HG03460 (cell line): ENCODE data around the gene TCEA3.

Experiments
- ATAC-seq: cut with Tn5 transposase; IDR thresholded peaks from one replicate; pipeline ENCODE4 v1.9.1; 2021; ENCODE audit not compliant: unreplicated experiment

The TCEA3 gene

DNA sequence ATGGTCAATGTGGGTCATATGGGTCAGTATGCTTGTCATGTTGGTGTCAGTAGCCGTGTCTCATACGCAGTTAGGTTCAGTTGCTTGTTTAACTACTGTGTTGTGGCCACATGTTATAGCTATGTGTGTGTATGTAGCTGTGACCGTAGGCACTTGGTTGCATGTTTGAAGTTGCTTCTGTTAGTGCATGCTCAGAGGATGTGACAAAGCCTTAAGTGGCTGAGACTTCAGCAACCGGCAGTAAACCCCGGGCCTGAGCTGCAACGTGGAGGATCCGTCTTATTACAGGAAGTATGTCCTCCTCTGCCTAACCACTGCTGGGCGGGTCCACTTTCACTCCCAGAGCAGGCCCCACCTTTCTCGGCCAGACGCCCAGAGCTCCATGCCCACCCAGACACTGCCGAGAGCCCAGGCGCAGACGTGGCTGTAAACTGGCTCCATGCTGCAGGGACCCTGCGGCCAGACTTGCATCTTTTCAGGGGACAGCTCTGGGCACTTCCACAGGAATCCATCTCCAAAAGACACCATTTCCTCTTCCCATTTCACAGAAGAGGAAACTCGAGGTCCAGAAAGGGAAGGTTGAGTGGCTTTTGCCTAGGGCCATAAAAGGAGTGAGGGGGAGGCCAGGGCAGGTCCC is 2.2 kb downstream of the TCEA3 start:
- no peak for ATAC-seq

DNA sequence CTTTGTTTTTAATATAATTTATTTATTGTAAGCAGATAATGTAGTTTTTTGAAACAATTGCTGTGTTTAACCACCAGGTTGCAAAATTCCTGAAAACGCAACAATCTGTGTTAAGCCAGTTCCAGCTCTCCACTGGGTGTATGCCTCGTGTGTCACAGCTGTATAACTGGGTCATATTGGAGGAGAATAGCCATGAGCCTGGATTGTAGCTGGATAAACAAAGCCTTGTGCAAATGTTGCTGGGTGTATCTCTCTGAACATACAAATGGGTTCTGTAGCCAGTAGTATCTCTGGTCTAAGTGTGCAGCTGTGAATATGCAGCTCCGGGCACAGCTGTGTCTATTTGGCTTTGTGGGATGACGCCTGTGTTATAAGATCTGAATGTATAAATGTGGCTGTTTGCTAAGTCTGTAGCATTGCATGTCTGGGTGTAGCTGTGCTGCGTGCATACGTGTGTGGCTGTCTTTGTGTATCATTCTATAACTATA is 2.8 kb downstream of the TCEA3 start:
- ATAC-seq = no peak

DNA sequence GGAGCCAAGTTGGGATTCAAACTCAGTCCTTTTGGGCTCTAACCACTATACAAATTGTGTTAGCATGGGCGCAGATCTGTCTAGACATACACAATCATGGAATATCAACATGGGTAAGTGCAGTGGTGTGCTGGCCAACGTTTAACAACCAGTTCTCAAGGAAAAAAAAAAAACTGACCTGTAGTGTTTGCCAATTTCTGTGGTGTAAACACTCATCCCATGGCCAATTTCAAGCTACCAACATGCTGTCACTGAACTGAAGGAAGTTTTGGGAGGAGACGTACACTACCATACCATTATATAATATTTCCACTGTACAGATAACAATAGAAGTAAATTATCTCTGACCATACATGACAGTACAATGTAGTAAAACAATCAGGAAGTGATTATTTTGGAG is 3.2 kb downstream of the TCEA3 start:
- no peak for ATAC-seq

DNA sequence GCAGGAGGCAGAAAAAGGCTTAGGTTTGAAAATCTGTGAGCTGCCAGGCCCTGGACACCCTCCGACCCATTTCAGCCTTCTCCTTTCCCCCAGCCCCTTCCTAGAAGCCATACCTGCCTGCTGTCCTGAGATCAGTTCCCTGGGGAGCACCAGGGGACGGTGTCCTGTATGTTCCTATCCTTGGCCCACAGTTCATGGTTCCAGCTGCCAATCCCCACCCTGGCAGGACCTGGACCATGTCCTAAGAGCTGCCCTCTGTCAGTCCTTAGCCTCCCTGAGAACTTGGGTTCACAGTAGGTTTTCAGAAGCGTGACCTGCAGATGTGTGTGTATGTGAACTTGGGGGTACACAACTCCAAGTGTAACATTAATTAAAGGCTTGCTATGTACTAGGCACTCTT is 3.8 kb downstream of the TCEA3 start:
- ATAC-seq = no peak

DNA sequence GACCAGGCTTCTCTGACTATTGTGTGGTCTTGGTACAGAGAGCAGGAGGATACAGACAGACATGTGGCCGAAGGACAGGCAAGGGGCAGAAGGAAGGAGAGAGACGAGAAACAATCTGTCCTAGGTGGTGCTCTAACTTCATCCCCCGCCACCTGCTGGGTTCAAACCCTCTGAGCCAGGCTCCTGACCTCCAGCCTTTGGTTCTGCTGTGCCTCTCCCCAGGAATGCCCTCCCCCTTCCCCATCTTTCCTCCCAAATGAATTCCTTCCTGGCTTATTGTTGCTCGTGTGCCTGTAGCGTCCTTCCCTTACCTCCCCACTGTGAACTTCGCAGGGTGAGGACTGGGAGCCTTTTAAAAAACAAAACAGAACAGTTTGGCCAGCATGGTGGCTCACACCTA is 5.4 kb downstream of the TCEA3 start:
- ATAC-seq = no peak

DNA sequence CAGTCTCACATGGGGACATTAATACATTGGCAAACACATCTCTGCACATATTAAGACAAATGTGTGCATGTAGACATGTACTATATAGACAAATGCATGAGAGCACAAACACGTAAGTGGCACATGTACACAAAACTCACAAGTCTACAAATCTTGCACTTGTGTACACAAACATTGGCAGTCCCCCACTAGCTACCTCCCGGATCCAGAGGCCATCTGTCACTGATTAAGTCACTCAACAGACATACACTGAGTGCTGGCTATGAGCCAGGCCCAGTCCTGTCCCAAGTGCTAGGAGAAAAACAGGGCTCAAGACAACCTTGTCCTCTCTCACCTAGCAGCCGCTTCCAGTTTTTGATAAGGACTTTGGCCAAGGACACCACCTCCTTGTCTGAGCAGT is 7.0 kb downstream of the TCEA3 start:
- ATAC-seq = no peak

DNA sequence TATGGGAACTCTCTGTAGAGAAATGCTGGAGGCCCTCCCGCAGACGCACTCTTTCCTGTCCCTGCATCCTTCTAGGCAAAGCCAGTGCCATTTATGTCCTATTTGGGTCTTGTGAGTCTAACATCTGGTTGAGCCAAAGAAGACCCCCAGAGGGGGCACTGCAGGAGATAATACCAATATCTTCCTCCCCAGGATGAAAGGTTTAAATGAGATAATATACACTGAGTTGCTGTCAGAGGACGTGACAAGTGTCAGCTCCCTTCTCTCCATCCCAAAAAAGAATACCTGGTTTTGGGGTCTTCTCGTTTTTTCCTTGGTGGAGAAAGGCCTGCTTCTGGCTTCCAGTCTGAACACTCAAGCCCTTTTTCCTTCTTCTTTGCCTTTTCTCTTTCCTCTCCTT is 7.6 kb downstream of the TCEA3 start:
- no peak for ATAC-seq

DNA sequence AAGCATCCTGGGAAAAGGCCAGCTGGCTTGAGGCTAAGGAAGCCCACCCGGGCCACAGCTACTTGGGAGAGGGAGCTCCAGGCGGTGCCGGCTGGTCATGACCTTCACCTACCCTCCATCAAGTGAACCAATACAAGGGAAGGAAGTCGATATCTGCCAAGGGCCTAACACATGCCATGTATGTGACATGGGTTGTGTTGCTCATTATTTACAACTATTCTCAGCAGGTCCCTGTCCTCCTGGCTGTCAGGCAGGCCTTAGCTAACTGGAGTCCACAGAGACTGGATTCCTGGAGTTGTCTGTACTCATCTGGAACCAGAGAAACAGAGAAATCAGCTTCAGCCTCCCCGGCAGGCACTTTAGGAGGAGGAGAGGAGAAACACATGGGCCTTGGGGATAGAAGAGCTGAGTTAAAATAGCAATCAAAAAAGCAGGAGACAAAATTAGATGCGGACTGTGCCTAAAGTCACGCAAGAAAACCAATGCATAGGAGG is 15.7 kb downstream of the TCEA3 start:
- no peak for ATAC-seq

DNA sequence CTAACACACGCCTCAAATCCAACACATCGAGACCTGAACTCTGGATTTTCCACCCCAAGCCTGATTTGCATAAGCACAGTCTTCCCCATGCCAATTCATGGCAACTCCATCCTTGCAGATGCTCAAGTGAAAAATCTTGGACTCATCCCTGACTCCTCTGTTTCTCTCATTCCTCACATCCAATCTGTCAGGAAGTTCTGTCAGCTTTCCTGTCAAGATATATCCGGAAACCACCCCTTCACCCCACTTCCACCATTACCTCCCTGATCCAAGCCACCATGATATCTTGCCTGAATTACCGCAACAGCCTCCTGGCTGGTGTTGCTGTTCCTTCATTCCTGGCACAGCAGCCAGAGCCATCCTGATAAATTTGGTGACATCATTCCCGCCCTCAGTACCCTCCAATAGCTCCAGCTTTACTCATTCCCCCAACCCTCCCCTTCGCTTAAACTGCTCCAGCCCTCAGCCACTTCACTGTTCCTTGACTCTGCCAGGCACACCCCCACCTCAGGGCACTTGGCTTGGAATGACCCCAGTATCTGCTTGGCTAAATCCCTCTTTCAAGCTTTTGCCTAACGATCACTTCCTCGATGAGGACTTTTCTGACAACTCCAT is 17.4 kb downstream of the TCEA3 start:
- no peak for ATAC-seq

DNA sequence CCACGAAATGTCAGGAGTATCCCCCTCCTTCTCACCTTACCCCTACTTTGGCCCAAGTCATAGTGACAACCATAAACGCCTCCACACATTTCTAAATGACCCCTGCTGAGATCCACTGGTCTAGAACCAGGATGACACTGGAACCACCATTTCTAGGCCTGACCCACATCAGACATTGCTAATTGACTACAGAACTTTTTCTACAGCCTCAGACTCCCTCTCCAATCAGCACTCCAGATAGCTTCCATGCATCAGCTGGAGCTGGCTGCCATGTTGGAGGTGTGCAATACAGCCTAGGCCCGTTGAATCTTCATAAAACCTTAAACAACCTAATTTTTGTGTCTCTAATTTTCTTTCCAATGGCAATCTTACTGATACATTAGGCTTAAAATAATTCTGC is 18.6 kb downstream of the TCEA3 start:
- ATAC-seq = no peak

DNA sequence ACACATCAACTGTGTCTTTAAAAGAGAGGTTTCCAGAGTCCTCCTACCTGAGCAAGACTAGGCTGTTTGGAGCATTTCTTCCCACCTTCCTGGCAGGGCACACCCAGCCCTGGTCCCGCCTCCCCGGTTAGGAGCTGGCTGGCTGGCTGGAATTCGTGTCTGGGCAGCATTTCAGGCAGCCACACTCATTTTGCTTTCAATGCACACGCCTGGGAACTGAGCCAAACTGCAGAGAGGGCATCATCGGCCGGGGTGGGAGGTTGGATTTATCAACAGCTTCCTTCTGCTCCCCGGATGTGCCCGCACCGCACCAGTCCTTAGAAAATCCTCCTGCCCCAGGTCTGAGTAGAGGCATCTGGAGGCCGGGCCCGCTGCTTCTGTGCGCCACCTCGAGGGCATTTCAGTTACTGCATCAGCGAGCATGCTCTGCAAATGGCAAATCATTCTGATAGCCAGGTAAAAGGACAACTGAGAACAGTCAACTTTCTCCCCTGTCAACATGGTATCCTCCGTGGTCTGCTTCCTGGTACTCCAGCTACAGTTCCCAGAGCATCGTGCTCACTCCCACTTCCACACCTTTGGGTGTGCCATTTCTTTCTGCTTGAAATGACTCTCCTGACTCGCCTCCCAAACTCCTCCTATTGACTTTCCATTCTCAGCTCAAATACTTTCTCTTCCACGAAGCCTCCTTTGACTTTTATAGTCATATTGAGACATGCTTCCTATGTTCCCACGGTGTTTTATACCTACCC is 20.6 kb downstream of the TCEA3 start:
- no peak for ATAC-seq

DNA sequence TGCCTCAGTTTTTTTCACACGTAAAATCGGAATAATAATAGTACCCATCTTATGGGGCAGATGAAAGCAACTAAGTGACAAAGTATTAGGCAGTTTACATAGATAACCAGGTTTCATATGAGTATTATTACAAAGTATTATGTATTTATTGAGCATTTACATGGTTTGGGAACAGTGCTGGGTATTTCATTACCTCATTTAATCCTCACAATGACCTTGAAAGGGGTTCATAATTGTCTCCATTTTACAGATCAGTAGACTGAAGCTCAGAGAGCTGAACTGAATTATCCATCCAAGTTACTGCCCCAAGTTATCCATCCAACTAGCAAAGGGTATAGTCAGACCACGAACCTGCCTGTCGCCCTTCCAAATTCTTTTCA is 21.2 kb downstream of the TCEA3 start:
- ATAC-seq = no peak

DNA sequence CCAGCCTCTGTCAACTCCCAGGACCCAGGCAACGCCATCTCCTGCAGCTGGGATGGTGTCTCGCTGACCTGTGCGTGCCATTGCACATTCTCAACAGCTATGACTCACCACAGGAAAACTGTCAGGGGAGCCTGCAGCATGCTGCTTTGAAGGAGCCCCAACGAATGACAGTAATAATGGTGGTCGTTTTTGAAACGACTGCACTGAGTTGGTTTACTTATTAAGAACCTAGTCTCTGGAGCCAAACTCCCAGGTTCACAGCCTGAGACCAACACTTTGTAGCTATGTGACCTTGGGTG is 21.6 kb downstream of the TCEA3 start:
- no peak for ATAC-seq

DNA sequence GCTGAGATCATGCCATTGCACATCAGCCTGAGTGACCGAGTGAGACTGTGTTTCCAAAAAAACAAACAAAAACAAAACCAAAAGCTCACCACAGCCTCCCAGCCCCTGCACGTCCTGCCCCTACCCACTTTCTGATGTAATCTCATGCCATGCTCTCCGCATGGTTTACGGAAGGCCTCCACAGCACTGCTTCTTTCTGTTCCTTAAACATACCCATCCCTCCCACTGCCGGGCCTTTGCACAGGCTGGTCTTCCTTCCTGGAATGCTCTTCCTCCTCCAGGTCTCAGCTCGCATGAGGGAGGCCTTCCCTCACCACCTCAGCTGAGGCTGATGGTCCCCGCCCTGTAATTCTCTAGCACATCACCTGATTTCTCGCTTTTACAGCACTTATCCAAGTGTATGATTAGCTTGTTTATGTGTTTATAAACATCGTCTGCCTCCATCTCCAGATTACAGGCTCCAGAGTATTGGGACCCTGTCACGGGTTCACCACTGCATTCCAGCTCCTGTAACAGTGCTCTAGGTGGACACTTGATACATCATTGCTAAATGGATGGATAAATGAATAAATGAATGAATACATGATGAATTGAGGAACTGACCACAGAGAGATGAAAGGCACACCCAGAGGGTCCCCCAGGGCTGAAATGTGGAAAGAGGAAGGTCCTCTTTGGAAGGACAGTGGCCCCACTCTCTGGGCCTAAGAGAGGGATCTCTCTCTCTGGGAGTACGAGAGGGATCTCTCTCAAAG is 22.1 kb downstream of the TCEA3 start:
- ATAC-seq = no peak

DNA sequence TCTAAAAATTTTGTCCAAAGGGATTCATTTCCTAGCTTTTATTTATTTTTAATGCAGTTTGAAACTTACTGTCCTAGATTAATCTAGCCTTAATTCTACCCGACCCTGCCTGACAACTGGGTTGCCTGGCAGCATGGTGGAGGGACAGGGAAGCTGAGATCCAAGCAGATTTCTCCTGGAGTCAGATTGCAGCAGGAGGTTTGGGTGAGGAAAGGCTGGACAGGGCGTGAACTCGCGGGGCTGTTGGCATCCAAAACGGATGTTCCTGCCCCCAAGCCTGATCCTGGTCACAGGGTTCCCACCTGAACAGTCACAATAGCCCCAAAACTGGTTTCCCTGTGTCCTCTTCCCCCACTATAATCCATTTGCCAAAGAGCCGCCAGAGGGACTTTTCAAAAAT is 23.2 kb downstream of the TCEA3 start:
- ATAC-seq = no peak

DNA sequence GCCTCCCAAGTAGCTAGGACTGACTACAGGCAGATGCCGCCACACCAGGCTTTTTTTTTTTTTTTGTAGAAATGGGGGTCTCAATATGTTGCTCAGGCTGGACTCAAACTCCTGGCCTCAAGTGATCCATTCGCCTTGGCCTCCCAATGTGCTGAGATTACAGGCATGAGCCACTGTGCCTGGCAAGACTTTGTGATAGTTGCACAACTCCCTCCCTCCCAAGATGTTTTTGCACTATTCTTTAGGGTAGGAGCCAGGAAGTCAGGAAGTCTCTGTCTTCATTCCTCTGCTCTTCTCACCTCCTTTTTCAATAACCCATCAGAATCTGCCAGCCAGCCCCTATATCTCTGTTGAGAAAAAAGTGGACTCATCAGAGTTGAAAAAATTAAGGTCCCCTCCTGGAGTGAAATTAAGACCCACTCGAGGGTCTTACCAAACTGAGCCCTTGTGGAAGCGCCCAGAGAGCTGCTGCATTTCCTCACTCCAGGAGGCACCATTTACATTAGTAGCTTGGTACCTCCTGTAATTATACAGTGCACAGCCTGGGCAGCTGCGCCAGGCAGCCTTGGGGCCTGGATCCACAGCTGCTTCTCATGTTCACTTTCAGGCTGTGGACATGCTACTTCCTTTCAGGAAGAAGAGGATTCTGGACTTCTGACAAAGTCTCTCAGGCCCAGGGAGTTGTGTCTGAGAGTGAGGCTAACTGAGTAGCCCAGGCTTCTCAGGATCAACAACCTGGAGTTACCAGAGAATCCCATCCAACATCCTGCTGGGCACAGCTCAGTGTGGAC is 24.0 kb downstream of the TCEA3 start:
- ATAC-seq = no peak

DNA sequence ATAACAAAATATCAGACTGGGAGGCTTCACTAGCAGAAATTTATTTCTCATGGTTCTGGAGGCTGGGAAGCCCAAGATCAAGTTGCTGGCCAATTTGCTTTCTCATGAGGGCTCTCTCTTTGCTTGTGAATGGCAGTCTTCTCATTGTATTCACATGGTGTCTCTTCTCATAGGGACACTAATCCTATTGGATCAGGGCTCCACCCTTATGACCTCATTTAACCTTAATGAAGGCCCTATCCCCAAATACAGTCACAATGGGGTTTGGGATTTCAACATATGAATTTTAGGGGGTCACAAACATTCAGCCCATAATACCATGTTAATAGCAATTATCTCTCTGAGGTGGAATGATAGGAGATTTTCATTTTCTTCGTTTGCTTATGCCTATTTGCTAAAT is 25.3 kb downstream of the TCEA3 start:
- ATAC-seq = no peak

DNA sequence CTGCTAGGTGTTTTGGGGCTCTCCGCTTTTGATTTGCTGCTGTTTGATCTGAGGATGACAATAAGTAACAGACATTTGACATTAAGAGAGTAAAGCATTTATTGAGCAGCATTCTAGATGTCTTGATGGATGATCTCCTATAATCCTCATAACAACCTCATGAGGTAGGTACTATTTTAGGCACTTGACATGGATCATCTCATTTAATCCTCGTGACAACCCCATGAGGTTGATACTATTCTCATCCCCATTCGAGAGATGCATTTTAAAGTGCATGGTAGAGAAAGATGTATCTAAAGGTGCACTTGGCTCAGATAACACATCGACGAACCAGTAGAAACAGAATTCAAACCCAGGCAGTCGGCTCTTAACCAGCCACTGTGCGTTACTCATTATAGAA is 26.6 kb downstream of the TCEA3 start:
- no peak for ATAC-seq

DNA sequence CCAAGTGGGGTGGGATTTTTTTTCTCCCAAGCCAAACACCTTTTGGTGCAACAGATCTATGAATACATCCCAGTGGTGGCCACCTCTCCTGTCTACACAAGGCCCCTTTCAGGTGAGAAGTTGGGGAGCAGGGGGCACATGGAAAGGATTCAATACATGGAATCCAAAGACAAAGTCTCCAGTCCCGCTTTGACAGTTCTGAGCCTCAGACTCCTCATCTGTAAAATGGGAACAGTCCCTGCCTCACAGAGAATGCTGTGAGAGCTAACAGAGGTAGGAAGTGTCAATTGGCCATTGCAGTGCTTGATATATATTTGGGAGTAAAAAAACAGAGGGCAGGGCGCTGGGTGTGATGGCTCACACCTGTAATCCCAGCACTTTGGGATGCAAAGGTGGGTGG is 28.2 kb downstream of the TCEA3 start:
- no peak for ATAC-seq

DNA sequence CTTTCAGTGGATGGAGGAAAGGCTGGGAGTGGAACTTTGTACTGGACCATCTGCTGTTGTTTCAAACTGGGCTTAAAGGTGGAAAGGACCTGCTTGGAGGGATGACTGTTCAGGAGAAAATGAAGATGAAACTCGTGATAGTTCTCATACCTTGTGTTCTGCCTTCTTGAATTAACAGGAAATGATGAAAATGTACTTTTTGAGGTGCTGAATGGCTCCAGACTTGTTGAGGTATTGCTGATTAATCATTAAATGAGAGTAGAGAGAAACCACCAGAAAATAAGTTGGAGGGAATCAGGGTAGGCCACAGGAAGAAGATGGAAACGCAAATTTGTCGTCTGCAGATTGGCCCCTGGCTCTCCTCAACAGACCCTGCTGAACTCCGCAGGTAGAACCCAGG is 28.7 kb downstream of the TCEA3 start:
- ATAC-seq = no peak

DNA sequence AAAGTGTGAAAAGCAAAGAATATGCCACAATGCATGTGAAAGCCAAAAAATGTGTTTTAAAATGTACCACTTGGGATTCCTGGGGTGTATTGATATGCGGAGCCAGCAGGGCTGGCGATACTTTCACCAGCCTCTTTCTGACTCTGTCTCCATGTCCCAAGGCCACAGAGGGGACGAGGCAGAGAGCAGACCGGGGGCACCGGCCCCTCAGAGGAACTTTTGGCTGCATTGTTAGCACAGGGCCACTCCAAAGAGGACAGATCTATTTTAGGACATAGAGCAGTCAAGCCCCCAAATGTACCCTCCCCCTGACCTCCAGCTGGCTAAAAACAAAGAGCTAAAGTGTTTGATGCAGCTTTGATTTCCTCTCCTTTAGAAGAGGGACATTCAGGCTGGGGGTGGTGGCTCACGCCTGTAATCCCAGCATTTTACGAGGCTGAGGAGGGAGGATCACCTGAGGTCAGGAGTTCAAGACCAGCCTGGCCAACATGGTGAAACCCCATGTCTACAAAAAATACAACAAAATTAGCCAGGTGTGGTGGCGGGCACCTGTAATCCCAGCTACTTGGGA is 29.3 kb downstream of the TCEA3 start:
- ATAC-seq = no peak
